SK-N-MC (cell line): Measurements from ENCODE around the gene NXNL2.

Experiments
- EZH2 ChIP-seq: fragments of 200-600 bp; sonication (generic); IDR thresholded peaks from one replicate; pipeline ENCODE4 v1.6.1; 2017; ENCODE audit warnings: antibody characterized with exemption
- POLR2AphosphoS5 ChIP-seq: IDR thresholded peaks from 2 replicates; pipeline ENCODE4 v1.6.1; 2012; ENCODE audit warnings: mild to moderate bottlenecking, low read depth, low read length, borderline replicate concordance

DNA sequence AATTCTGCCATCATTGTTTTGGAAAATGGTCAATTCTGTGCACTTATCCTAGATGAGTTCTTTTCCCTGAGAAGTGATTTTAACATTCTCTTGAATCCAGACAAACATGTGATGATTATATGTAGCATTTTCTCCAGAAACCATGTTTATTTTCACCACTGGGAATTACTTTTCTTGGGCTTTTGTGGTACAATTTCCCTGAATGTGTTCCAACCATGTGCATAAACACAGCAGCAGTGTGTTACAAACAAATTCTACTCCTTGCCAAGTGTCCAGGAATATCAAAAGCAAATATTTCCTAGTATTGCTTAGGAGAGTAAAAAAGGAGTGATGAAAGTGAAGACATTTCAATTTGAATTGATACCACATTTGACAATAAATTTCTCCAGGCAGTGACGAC, 50.4 kb downstream of the NXNL2 start:
- TF ChIP-seq EZH2: no peak
- TF ChIP-seq POLR2AphosphoS5: no peak
